Stimulated activated CD8-positive, alpha-beta memory T cell treated with anti-CD3 and anti-CD28 coated beads, Interleukin-12 subunit alpha, Interleukin-12 subunit beta, amount 100 ng/mL, for 24 hours (primary cell): ENCODE results near the gene ERVFRD-1.
"Not testable (repeated sequence)": the region's sequence is repeated elsewhere in the genome, so short reads cannot be mapped to it uniquely, and the experiment has no call there.

ENCODE experiments used
- DNase-seq: peaks from one replicate; pipeline ENCODE4 v3.0.0-alpha.2; 2020; ENCODE audit errors: extremely low read depth

Gene ERVFRD-1

DNA sequence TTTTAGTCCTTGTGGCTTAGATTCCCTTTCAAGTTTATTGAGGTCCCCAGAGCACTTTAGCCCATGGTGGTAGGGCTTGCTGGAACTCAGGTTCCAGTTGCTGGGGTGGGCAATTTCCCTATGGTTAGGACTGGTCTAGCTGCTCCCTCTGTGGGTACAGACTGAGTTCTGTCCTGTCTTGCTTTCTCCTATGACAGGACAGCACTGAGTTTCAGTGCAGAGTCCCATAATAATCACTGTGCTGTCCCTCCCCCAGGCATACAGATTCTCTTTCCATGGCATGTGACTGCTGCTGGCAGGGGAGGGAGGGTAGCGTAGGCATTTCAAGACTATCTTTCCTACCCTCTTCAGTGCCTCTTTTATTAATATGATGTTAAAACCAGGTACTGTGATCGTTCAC lies 17.1 kb upstream of the ERVFRD-1 start:
- DNase-seq = no peak

DNA sequence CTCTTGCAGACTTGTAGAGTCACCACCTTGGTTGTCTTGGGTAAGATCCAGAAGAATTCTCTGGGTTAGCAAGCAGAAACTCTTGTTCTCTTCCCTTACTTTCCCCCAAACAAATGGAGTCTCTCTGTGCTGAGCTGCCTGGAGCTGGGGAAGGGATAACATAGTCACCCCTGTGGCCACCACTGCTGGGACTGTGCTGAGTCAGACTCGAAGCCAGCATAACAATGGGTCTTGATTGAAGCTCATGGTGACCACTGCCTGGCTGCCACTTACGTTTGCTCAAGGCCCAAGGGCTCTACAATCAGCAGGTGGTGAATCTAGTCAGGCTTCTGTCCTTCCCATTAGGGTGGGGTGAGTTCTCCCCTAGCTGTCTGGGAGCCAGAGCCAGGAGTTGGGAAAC lies 15.4 kb upstream of the ERVFRD-1 start:
- no peak for DNase-seq

DNA sequence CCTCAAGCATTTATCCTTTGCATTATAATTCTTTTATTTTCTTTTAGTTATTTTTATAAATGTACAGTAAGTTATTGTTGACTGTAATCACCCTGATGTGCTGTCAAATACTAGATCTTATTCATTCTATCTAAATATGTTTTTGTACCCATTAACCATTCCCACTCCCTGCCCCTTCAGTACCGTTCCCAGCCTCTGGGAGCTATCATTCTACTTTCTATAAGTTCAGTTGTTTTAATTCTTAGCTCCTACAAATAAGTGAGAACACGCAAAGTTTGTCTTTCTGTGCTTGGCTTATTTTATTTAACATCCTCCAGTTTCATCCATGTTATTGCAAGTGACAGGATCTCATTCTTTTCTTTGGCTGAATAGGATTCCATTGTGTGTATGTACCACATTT lies 12.5 kb upstream of the ERVFRD-1 start:
- DNase-seq = no peak

DNA sequence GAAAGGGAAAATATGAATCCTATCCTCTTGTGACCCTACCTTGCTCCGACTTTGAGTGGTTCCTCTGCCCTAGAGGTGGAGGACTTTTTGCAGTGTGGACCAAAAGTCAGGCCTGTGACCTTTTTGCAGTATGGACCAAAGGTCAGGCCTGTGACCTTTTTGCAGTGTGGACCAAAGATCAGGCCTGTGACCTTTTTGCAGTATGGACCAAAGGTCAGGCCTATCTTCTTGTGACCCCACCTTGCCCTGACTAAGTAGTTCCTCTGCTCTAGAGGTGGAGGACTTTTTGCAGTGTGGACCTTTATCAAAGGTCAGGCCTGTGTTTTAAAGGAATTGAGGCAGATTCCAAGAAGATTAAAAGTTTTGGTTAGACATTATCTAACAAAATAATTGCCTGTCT lies 10.9 kb upstream of the ERVFRD-1 start:
- DNase-seq = no peak

DNA sequence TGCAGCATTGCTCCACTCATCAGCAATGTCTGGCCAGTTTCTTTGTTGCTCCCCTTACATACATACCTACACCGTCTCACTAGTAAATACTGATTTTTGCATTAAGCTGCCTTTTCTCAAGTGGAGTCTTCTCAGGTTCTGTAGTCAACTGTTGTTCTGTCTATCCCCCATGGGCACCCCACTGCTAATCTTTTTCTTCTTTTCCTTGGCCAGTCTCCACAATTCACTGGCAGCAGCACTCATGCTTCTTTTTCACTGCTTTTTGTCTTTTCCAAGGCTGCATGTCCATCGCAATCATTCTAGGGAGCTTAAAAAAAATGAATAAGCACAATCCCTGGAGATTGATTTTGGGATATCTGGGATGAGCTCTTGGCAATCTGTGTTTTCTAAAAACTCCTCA lies 10.3 kb upstream of the ERVFRD-1 start:
- no peak for DNase-seq

DNA sequence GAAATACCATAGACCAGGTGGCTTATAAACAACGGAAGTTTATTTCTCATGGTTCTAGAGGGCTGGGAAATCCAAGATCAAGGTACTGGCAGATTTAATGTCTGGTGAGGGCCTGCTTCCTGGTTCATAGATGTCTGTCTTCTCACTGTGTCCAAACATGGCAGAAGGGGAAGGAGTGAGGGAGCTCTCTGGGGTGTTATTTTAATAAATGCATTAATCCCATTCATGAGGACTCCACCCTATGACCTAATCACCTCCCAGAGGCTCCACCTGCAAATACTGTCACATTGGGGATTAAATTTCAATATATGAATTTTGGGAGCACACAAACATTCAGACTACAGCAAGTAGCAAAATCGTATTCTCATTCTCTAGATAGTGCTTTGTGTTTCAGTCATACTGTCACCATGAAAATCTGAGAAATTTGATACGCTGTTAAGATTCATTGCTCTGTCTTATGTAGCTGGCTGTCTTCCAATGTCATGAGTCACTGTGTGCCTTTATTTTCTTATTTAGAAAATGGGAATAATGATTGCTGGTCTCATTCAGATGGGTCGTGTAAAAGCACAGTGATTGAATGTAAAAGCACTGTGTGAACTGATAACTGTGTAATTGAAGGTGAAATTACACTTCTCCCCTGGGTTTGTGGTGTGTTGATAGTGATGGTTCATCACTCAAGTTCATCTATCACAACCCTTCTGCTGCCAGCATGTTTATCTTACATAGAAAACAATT lies 8.9 kb upstream of the ERVFRD-1 start:
- no peak for DNase-seq

DNA sequence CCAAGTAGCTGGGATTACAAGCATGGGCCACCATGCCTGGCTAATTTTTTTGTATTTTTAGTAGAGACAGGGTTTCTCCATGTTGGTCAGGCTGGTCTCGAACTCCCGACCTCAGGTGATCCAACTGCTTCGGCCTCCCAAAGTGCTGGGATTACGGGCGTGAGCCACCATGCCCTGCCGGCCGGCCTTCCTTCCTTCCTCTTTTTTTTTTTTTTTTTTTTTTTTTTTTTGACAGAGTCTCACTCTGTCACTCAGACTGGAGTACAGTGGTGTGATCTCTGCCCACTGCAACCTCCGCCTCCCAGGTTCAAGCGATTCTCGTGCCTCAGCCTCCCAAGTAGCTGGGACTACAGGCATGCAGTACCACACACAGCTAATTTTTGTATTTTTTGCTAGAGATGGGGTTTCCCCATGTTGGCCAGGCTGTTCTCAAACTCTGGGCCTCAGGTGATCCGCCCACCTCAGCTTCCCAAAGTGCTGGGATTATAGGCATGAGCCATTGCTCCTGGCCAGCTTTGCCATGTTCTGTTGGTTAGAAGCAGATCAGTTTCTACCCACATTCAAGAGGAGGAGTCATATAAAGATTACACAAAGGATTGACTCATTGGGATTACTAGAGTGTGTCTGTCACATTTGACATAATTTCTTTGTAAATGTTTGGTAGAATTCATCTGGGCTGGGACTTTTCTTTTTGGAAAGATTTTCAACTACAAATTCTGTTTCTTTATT lies 4.4 kb upstream of the ERVFRD-1 start:
- not testable (repeated sequence) for DNase-seq

DNA sequence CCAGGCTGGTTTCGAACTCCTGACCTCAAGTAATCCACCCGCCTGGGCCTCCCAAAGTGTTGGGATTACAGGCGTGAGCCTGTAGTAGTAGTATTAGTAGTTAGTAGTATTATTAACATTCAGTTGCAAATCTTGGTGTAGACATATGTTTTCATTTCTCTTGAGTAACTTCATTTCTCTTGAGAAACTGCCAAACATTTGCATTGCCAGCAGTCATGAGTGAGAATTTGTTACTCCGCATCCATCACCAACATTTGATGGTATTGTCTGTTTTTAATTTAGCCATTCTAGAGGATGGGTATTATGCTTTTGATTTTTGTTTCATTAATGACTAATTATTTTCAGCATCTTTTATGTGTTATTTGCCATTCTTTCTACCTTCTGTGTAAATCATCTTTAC lies 1.5 kb upstream of the ERVFRD-1 start:
- DNase-seq = no peak

DNA sequence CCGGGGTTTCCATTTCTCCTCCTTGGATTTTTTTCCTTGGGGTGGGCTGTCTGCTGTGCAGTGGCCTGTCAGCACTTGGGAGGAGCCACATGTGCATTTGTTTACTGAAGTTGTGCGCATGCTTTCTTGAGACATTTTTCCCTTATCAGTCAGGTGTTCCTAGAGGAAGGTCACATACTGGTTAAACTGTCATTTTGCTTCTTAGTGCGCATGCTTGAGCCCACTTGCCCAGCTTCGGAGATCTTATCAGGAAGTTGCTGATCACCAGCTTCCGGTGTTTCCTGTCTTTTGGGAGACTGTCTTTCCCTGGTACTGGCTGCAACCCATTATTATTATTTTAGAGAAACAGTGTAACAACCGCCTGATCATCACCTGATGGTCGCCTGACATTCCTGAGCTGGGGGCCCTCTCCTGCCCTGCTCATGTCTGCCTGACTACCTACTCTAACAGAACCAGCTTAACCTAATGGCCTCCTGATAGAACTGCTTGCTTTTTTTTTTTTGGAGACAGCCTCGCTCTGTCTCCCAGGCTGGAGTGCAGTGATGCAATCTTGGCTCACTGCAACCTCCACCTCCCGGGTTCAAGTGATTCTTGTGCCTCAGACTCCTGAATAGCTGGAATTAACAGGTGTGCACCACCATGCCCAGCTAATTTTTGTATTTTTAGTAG lies 378 bp upstream of the ERVFRD-1 start:
- no peak for DNase-seq

DNA sequence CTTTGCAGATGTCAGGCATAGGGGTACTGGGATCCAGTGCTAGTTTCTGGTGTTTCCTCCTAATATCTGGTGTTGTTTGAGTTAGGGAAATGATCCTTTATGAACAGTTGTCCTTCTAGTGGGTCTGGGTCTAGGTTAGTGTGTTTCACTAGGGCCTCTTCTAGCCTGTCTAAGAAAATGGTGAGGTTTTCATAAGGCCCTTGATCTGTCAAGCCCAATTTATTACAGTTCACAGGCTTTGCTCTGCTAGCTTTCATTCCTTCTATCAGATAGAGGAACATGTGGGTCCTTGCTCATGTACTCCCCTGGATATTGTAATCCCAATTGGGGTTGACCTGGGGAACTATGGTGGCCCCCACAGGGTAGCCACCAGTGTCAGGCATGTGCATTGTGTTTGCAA lies 2.8 kb downstream of the ERVFRD-1 start:
- DNase-seq = no peak

DNA sequence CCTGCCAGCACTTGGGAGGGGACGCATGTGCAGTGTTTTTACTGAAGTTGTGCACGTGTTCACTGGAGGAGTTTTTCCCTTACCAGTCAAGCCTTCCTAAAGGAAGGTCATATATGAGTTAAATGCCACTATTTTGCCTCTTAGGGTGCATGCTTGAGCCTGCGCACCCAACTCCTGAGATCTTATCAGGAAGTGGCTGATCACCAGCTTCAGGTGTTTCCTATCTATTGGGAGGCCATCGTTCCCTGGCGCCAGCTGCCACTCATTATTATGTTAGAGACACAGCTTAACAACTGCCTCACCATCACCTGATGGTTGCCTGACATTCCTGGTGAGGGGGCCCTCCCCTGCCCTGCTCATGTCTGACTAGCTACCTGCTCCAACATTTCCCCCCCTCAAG lies 8.5 kb downstream of the ERVFRD-1 start:
- DNase-seq = no peak

DNA sequence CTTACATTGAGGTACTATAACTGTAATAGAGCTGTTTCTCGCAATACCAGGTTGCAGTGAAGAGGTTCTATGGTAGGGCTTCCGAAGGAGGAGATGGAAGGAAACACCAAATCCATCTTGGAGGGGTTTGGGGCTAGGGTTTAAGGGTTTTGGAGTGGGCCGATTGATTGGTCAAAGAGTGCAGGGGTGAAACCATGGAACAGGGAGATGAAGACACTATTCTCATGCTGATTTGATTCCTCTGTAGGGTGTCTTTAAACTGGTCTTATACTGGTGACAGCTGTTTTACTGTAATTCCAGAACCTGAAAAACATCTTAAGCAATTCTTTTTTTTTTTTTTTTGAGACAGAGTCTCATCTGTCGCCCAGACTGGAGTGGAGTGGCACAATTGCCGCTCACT lies 10.1 kb downstream of the ERVFRD-1 start:
- DNase-seq = no peak

DNA sequence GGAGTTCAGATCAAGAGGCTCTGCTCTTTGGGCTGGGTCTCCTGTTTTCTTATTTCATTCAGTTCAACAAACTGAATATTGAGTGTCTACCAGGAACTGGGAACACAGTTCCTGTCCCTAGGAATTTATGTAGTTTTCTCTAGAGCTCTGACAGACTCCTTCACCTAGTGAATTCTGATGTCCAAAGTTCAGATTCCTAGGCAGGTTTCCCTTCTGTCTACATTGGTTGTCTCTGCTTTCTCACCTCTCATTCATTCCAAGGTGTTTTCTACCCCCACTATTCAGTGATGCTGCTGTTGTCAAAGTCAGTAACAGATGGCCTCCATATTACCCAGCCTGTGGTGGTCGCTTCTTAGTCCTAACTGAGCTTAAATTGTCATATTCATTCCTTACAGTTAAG lies 13.5 kb downstream of the ERVFRD-1 start:
- no peak for DNase-seq

DNA sequence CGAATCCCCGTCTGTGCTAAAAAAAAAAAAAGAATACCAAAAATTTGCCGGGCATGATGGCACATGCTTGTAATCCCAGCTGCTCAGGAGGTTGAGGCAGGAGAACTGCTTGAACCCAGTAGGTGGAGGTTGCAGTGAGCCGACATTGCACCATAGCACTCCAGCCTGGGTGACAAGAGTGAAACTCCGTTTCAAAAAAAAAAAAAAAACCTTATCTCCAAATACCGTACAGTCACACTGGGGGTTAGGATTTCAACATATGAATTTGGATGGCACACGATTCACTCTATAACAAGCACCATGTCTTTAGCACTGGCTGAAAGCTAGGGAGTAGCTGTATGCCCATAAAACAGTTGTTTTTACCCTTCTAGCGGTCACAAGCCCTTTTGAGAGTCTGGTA lies 14.0 kb downstream of the ERVFRD-1 start:
- DNase-seq = no peak

DNA sequence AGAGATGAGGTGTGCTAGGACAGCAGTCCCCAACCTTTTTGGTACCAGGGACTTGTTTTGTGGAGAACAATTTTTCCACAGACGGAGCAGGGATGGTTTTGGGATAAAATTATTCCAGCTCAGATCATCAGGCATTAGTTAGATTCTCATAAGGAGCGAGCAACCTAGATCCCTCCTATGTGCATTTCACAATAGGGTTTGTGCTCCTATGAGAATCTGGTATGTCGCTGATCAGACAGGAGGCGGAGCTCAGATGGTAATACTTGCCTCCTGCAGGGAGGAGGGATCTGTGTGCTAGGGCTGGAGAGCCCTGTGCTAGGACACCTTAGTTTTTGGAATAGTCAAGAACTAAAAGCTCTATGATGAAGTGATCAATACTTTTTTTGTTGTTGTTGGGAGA lies 15.4 kb downstream of the ERVFRD-1 start:
- DNase-seq = no peak

DNA sequence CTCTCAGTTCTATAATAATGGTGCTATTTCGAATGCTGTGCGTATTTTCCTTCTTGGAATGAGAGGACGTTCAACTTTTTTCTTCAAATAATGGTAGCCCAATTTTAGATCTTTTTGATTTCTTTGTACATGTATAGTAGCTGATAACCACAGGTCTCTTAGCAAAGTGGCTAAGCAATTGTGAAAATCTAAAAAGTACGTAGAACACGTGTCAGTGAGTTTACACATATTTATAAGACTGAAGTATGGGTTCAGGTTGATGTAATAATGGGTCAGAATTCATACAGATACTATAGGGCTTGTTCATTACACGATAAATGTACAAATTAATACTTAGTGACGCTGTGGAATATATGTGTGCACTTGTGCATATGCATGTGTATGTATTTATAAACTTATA lies 16.6 kb downstream of the ERVFRD-1 start:
- no peak for DNase-seq

DNA sequence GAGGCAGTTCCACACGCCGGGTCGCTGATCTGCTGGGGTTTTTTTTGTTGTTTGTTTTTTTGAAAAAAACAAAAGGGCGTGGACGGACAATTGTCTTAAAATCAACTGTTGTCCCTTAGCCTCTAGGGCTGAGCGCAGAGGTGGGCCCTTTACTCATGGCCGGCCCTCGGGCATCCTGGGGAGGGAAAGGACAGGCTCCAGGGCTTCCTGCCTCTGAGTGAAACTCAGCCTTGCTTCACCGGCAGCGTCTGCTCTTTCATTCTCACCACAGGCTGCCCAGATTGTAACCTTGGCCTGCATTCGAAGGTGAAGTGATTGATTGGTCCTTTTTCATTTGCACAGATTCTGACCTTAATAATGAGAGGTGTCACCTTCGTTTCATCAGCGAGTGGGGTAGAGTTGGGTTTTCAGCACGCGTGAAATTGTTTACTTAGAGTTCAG lies 17.1 kb downstream of the ERVFRD-1 start:
- no peak for DNase-seq

DNA sequence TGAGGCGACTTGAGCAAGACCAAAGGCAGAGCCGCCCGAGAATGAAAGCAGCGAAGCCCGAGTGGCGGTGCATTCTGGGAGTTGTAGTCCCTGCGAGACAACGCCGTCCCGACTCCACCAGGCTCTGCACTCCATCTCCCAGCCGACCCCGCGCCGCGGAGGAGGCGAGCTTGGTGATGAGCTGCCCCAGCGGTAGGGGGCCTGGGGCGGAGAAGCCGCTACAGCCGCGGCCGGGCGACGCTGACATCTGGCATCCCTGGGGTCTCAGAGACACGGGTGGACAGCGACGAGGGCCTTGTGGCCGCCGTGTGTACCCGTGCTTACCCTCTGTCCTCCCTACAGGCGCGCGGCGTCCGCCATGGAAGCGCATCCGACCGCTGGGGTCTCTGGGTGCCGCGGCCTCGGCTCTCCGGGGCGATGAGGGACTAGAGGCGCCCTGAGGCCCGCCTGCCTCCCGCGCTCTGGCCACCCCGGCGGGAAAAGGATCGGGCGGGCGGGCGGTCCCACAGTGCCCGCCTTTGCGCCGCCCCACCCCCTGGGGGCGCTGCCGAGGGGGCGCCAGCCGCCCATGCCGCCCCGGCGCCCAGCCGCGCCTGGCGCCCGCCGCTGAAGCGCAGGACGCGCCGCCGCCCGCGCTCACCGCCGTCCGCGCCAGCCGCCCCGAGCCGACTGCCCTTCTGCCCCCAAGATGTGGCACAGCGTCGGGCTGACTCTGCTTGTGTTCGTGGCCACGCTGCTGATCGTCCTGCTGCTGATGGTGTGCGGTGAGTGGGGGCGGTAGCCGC lies 17.7 kb downstream of the ERVFRD-1 start, which contains the start of gene SMIM13:
Gene SMIM13, plus strand, starts transcription at position 209 of the 785 bp plus-strand sequence. Its CDS starts 480 bp downstream, at position 689.
- DNase-seq = peak; percentile 89

DNA sequence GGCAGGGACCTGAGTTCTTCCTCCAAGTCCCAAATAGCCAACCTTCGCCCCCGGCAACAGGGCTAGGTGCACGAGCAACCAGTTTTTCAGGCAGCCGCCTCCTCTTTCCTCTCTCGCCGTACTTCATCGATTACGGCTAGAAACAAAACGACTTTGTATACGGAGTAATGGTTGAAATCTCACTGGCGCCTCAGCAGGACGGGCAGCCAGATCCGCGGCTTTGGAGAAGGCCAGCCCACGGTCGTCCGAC lies 18.2 kb downstream of the ERVFRD-1 start:
- DNase-seq = no peak

DNA sequence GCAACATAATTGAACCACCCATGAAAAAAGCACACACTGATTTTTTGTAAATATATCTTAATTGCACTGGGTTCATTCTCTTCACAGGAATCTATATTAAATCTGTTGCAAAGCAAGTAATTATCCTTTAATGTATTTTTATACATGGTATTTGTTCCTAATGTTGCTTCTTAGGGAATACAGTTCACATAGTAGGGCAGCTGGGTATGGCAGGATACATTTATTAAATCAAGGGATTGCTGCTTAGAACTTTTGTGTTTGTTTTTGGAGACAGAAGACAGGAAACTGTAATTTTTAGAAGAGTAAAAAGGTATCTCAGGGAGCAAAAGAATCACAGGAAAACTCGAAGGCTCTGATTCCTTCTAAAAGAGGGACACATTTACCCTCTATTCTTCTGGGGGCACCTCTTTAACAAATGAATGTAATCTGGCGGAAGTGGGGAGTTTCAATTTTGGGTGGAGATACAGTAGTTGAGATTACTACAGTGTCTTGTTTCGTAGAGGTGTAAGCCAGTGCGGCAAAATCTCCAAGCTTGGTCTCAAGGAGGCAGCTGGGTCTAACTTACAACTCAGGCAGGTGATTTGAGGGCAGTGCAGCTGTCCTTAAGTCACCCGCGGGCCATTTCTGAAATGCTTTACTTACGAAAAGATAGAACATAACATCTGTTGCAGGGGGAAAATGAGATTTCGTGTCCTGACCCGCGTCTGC lies 18.7 kb downstream of the ERVFRD-1 start:
- no peak for DNase-seq

DNA sequence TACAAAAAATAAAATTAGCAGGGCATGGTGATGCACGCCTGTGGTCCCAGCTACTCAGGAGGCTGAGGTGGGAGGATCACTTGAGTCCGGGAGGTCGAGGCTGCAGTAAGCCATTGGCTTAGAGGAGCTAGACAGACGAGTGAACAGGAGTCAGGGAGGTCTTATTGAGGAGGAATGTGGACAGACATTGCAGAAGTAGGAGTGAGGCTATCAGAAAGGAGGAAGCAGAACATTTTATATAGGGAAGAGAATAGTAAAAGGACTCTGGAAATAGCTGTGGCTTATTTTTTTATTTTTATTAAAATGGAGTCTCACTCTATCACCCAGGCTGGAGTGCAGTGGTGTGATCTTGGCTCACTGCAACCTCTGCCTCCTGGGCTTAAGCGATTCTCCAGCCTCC lies 20.4 kb downstream of the ERVFRD-1 start:
- not testable (repeated sequence) for DNase-seq

DNA sequence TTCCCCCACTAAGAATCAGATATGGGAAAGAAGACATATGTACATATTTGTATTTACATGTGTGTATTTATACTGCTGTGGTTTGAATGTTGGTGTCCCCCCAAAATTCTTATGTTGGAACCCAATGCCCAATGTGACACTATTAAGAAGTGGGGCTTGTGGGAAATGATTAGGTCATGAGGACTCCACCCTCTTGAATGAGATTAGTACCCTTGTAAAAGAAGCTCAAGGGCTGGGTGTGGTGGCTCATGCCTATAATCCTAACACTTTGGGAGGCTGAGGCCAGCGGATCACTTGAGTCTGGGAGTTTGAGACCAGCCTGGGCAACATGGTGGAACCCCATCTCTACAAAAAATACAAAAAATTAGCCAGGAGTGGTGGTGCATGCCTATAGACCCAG lies 21.8 kb downstream of the ERVFRD-1 start:
- no peak for DNase-seq
